Measurements from ENCODE around the gene CLDN3.
"Not testable (repeated sequence)": the region's sequence is repeated elsewhere in the genome, so short reads cannot be mapped to it uniquely, and the experiment has no call there.

DNA sequence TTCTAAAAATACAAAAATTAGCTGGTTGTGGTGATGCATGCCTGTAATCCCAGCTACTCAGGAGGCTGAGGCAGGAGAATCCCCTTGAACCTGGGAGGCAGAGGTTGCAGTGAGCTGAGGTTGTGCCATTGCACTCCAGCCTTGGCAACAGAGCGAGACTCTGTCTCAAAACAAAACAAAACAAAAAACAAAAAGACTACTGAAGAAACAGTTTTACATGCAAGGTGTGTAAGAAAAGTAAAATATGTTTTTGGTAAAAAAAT lies 17.6 kb upstream of the CLDN3 start:
- not testable (repeated sequence) for TF ChIP-seq POLR2A (IDR thresholded peaks at IDR 0.05; ENCODE audit: low read depth, low read length); RAD21 (IDR thresholded peaks at IDR 0.05; ENCODE audit: low read length); RFX5 (IDR thresholded peaks at IDR 0.05; ENCODE audit: low read depth, low read length); MAFK (IDR thresholded peaks at IDR 0.05; ENCODE audit: low read depth, low read length); CEBPB (IDR thresholded peaks at IDR 0.05; ENCODE audit: low read depth, low read length); SMC3 (IDR thresholded peaks at IDR 0.05; ENCODE audit: low read depth, low read length); FOS (IDR thresholded peaks at IDR 0.05; ENCODE audit: low read depth, low read length); MAZ (IDR thresholded peaks at IDR 0.05; ENCODE audit: borderline replicate concordance, low read depth, low read length); MXI1 (IDR thresholded peaks at IDR 0.05; ENCODE audit: borderline replicate concordance, low read depth, low read length)
- TF ChIP-seq, protein P1, sequence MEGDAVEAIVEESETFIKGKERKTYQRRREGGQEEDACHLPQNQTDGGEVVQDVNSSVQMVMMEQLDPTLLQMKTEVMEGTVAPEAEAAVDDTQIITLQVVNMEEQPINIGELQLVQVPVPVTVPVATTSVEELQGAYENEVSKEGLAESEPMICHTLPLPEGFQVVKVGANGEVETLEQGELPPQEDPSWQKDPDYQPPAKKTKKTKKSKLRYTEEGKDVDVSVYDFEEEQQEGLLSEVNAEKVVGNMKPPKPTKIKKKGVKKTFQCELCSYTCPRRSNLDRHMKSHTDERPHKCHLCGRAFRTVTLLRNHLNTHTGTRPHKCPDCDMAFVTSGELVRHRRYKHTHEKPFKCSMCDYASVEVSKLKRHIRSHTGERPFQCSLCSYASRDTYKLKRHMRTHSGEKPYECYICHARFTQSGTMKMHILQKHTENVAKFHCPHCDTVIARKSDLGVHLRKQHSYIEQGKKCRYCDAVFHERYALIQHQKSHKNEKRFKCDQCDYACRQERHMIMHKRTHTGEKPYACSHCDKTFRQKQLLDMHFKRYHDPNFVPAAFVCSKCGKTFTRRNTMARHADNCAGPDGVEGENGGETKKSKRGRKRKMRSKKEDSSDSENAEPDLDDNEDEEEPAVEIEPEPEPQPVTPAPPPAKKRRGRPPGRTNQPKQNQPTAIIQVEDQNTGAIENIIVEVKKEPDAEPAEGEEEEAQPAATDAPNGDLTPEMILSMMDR (conservative IDR thresholded peaks at IDR 0.05; ENCODE audit: low read depth, low read length): not testable (repeated sequence)
- TF ChIP-seq, protein P2, sequence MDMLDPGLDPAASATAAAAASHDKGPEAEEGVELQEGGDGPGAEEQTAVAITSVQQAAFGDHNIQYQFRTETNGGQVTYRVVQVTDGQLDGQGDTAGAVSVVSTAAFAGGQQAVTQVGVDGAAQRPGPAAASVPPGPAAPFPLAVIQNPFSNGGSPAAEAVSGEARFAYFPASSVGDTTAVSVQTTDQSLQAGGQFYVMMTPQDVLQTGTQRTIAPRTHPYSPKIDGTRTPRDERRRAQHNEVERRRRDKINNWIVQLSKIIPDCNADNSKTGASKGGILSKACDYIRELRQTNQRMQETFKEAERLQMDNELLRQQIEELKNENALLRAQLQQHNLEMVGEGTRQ (IDR thresholded peaks at IDR 0.05; ENCODE audit: low read depth, low read length): not testable (repeated sequence)
